ENCODE measurements around the gene CCDC61. TPM values are rescaled to one million over a fixed set of nuclear protein-coding genes. Genes with fewer than 3 reads are reported as not detected.

CCDC61 gene
- total RNA-seq, 1 donor from 2014 or later: 9.5 TPM

GRCh38 chr19:46030812-46031550 lies 35.7 kb downstream of the CCDC61 start:
- DNase-seq (ENCODE audit: low spot score): no peak
- H3K27ac Mint-ChIP-seq (ENCODE audit: unreplicated experiment): peak overlapping the region; percentile 18
- H3K27me3 Mint-ChIP-seq (ENCODE audit: unreplicated experiment): peaks cover 1% of the 10 kb centered on the region
- H3K36me3 Mint-ChIP-seq (ENCODE audit: low read depth, unreplicated experiment): peaks cover 10% of the 10 kb centered on the region
- no peak for TF ChIP-seq CTCF (IDR thresholded peaks at IDR 0.05; ENCODE audit: unreplicated experiment)
- no peak overlapping the region for H3K4me3 Mint-ChIP-seq (ENCODE audit: unreplicated experiment)
- H3K9me3 Mint-ChIP-seq (ENCODE audit: unreplicated experiment): no peaks in the 10 kb centered on the region
- no peaks in the 10 kb centered on the region for H3K4me1 Mint-ChIP-seq (ENCODE audit: unreplicated experiment)

GRCh38 chr19:46031781-46032596 lies 36.7 kb downstream of the CCDC61 start:
- TF ChIP-seq CTCF (IDR thresholded peaks at IDR 0.05; ENCODE audit: unreplicated experiment): no peak
- Mint-ChIP-seq H3K9me3 (ENCODE audit: unreplicated experiment) (no peaks in the 10 kb centered on the region), H3K36me3 (ENCODE audit: low read depth, unreplicated experiment) (peaks cover 3% of the 10 kb centered on the region), H3K4me3 (ENCODE audit: unreplicated experiment) (no peak overlapping the region), H3K27me3 (ENCODE audit: unreplicated experiment) (peaks cover 3% of the 10 kb centered on the region), H3K27ac (ENCODE audit: unreplicated experiment) (no peak overlapping the region), H3K4me1 (ENCODE audit: unreplicated experiment) (no peaks in the 10 kb centered on the region)
- DNase-seq (ENCODE audit: low spot score): no peak

- Mint-ChIP-seq H3K27me3 (ENCODE audit: unreplicated experiment) (peaks cover 5% of the 10 kb centered on the region), H3K36me3 (ENCODE audit: low read depth, unreplicated experiment) (peaks cover 3% of the 10 kb centered on the region), H3K27ac (ENCODE audit: unreplicated experiment) (no peak overlapping the region), H3K4me1 (ENCODE audit: unreplicated experiment) (no peaks in the 10 kb centered on the region), H3K4me3 (ENCODE audit: unreplicated experiment) (no peak overlapping the region), H3K9me3 (ENCODE audit: unreplicated experiment) (no peaks in the 10 kb centered on the region)
- no peak for TF ChIP-seq CTCF (IDR thresholded peaks at IDR 0.05; ENCODE audit: unreplicated experiment)
- DNase-seq (ENCODE audit: low spot score): no peak
Measured at GRCh38 chr19:46032597-46033025, 37.3 kb downstream of the CCDC61 start.

- H3K36me3 Mint-ChIP-seq (ENCODE audit: low read depth, unreplicated experiment): peaks cover 3% of the 10 kb centered on the region
- H3K9me3 Mint-ChIP-seq (ENCODE audit: unreplicated experiment): no peaks in the 10 kb centered on the region
- H3K4me1 Mint-ChIP-seq (ENCODE audit: unreplicated experiment): no peaks in the 10 kb centered on the region
- H3K27me3 Mint-ChIP-seq (ENCODE audit: unreplicated experiment): peaks cover 5% of the 10 kb centered on the region
- no peak for DNase-seq (ENCODE audit: low spot score)
- no peak overlapping the region for H3K4me3 Mint-ChIP-seq (ENCODE audit: unreplicated experiment)
- TF ChIP-seq CTCF (IDR thresholded peaks at IDR 0.05; ENCODE audit: unreplicated experiment): no peak
- H3K27ac Mint-ChIP-seq (ENCODE audit: unreplicated experiment): peak overlapping the region; percentile 73
Measured at GRCh38 chr19:46033401-46033800, 38.1 kb downstream of the CCDC61 start.

GRCh38 chr19:46035546-46035945 lies 40.3 kb downstream of the CCDC61 start:
- no peaks in the 10 kb centered on the region for H3K9me3 Mint-ChIP-seq (ENCODE audit: unreplicated experiment)
- no peak overlapping the region for H3K4me3 Mint-ChIP-seq (ENCODE audit: unreplicated experiment)
- DNase-seq (ENCODE audit: low spot score): no peak
- no peaks in the 10 kb centered on the region for H3K4me1 Mint-ChIP-seq (ENCODE audit: unreplicated experiment)
- H3K27me3 Mint-ChIP-seq (ENCODE audit: unreplicated experiment): peaks cover 7% of the 10 kb centered on the region
- peaks cover 3% of the 10 kb centered on the region for H3K36me3 Mint-ChIP-seq (ENCODE audit: low read depth, unreplicated experiment)
- no peak for TF ChIP-seq CTCF (IDR thresholded peaks at IDR 0.05; ENCODE audit: unreplicated experiment)
- no peak overlapping the region for H3K27ac Mint-ChIP-seq (ENCODE audit: unreplicated experiment)
